Sigmoid colon (tissue), 4 donors: ENCODE data around the gene MAD1L1.

Source experiments
- EP300 ChIP-seq, 4 donors: sonication (generic); formaldehyde crosslinking; IDR thresholded peaks; one replicate each; pipeline ENCODE4 v1.6.1; 2017; ENCODE audit warnings: antibody characterized with exemption in 4 of 4
- POLR2AphosphoS5 ChIP-seq, 4 donors: sonication (generic); formaldehyde crosslinking; IDR thresholded peaks; one replicate each; pipeline ENCODE4 v1.6.1; 2017; ENCODE audit warnings: antibody characterized with exemption in 4 of 4
- TF ChIP-seq, protein P1 (sequence below), 4 experiments: fragments of 450-650 bp in 3 of 4; fragments of 200-600 bp in 1 of 4; IDR thresholded peaks; one replicate each; pipeline ENCODE4 v1.5.1; 2016 to 2019; ENCODE audit warnings: antibody characterized with exemption in 4 of 4, mild to moderate bottlenecking in 3 of 4, moderate library complexity in 2 of 4

DNA sequence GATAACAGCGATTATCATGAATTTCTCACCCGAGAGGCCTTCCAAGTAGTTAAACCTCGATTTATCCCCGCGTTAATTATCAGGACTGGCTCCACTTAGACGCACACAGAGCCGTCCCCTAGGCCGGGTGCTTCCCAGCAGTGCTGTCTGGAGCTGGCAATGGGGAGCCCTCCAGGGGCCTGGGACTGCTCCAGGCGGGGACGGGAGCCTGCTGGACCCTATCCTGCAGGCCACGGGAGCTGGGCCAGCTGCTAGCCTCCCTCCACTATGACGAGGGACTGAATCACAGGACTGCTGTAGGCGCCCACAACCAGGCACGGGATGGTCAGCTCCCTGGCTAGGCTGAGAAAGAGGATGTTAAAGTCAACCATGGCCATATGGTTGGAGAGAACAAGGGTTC, 333.5 kb downstream of the MAD1L1 start:
- TF ChIP-seq, protein P1, sequence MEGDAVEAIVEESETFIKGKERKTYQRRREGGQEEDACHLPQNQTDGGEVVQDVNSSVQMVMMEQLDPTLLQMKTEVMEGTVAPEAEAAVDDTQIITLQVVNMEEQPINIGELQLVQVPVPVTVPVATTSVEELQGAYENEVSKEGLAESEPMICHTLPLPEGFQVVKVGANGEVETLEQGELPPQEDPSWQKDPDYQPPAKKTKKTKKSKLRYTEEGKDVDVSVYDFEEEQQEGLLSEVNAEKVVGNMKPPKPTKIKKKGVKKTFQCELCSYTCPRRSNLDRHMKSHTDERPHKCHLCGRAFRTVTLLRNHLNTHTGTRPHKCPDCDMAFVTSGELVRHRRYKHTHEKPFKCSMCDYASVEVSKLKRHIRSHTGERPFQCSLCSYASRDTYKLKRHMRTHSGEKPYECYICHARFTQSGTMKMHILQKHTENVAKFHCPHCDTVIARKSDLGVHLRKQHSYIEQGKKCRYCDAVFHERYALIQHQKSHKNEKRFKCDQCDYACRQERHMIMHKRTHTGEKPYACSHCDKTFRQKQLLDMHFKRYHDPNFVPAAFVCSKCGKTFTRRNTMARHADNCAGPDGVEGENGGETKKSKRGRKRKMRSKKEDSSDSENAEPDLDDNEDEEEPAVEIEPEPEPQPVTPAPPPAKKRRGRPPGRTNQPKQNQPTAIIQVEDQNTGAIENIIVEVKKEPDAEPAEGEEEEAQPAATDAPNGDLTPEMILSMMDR (IDR thresholded peaks at IDR 0.05): no peak
- TF ChIP-seq EP300 (IDR thresholded peaks at IDR 0.05): no peak
- TF ChIP-seq POLR2AphosphoS5 (IDR thresholded peaks at IDR 0.05): peak in 1 of 4 donors; percentile 44
